ENCODE measurements around the gene SSNA1. TPM values are rescaled to one million over a fixed set of nuclear protein-coding genes. Genes with fewer than 3 reads are reported as not detected.

Gene SSNA1
- polyA plus RNA-seq, 1 donor from 2014 or later, result 170 TPM

DNA sequence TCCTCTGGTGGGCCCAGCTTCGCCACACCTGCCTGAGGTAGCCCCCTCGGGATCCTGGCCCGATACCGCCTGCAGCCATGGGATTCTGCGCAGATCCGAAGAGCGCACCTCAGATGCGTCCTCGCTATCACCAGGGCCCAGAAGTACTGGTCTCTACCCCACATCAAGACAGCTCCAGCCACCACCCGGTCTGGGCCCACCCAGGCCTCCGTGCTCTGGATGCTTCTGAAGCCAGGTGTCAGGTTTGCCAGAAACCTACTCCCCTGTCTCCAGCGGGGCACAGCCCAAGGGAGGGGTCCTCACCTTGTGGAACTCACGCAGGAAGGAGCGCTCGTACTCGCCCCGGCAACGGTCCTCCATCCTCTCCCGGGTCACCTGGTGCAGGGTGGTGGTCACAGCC lies 2.6 kb upstream of the SSNA1 start:
- Histone ChIP-seq H3K9me2 (ENCODE audit: insufficient read depth, low read length) (no peaks in the 10 kb centered on the region), H3K9me3 (ENCODE audit: low read length) (no peaks in the 10 kb centered on the region), H3K27me3 (ENCODE audit: insufficient read depth, low read depth, low read length) (no peaks in the 10 kb centered on the region), H3K27ac (ENCODE audit: low read length) (no peak overlapping the region), H3K9ac (ENCODE audit: low read length) (no peak overlapping the region), H3F3A (ENCODE audit: insufficient read depth, low read length, poor library complexity, severe bottlenecking) (no peaks in the 10 kb centered on the region), H4K20me1 (ENCODE audit: insufficient read depth) (no peaks in the 10 kb centered on the region), H3K36me3 (ENCODE audit: insufficient read depth, low read length) (no peaks in the 10 kb centered on the region), H2AFZ (ENCODE audit: low read depth, low read length) (no peak overlapping the region), H3K79me2 (replicated peaks; ENCODE audit: insufficient read depth, low read length) (peaks cover 14% of the 10 kb centered on the region), H3K4me2 (ENCODE audit: low read length) (no peak overlapping the region), H3K4me3 (ENCODE audit: low read length) (peak overlapping the region; percentile 98)
- TF ChIP-seq SMC3 (conservative IDR thresholded peaks at IDR 0.05; ENCODE audit: poor library complexity), result no peak
- TF ChIP-seq EP300 (conservative IDR thresholded peaks at IDR 0.05; ENCODE audit: poor library complexity, severe bottlenecking), result no peak

DNA sequence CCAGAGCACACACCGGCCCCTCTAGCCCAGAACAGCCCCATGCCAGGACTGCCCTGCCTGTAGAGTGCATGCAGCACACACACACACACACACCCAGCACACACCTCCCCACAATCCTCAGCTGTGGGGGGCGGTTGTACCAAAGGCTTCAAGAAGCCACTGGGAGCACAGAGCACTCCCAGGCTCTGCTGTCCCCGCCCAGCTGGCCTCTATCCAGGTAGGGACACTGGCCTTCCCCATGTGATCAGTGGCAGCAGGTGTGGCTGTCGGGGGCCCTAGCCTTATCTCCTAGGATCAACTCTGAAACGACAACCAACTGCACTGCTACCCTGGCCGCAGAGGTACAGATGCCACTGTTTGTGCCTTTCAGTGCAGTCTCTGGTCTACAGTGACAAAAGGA lies 2.1 kb upstream of the SSNA1 start:
- Histone ChIP-seq H3K9me3 (ENCODE audit: low read length) (no peaks in the 10 kb centered on the region), H3K79me2 (replicated peaks; ENCODE audit: insufficient read depth, low read length) (peaks cover 14% of the 10 kb centered on the region), H4K20me1 (ENCODE audit: insufficient read depth) (no peaks in the 10 kb centered on the region), H3K4me3 (ENCODE audit: low read length) (peak overlapping the region; percentile 98), H2AFZ (ENCODE audit: low read depth, low read length) (no peak overlapping the region), H3F3A (ENCODE audit: insufficient read depth, low read length, poor library complexity, severe bottlenecking) (no peaks in the 10 kb centered on the region), H3K9me2 (ENCODE audit: insufficient read depth, low read length) (no peaks in the 10 kb centered on the region), H3K9ac (ENCODE audit: low read length) (no peak overlapping the region), H3K4me2 (ENCODE audit: low read length) (peak overlapping the region; percentile 95), H3K27me3 (ENCODE audit: insufficient read depth, low read depth, low read length) (no peaks in the 10 kb centered on the region), H3K36me3 (ENCODE audit: insufficient read depth, low read length) (no peaks in the 10 kb centered on the region), H3K27ac (ENCODE audit: low read length) (no peak overlapping the region)
- TF ChIP-seq, protein P1, sequence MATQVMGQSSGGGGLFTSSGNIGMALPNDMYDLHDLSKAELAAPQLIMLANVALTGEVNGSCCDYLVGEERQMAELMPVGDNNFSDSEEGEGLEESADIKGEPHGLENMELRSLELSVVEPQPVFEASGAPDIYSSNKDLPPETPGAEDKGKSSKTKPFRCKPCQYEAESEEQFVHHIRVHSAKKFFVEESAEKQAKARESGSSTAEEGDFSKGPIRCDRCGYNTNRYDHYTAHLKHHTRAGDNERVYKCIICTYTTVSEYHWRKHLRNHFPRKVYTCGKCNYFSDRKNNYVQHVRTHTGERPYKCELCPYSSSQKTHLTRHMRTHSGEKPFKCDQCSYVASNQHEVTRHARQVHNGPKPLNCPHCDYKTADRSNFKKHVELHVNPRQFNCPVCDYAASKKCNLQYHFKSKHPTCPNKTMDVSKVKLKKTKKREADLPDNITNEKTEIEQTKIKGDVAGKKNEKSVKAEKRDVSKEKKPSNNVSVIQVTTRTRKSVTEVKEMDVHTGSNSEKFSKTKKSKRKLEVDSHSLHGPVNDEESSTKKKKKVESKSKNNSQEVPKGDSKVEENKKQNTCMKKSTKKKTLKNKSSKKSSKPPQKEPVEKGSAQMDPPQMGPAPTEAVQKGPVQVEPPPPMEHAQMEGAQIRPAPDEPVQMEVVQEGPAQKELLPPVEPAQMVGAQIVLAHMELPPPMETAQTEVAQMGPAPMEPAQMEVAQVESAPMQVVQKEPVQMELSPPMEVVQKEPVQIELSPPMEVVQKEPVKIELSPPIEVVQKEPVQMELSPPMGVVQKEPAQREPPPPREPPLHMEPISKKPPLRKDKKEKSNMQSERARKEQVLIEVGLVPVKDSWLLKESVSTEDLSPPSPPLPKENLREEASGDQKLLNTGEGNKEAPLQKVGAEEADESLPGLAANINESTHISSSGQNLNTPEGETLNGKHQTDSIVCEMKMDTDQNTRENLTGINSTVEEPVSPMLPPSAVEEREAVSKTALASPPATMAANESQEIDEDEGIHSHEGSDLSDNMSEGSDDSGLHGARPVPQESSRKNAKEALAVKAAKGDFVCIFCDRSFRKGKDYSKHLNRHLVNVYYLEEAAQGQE (IDR thresholded peaks at IDR 0.05; ENCODE audit: borderline replicate concordance), result no peak
- no peak for TF ChIP-seq MXI1 (conservative IDR thresholded peaks at IDR 0.05; ENCODE audit: poor library complexity, severe bottlenecking)

DNA sequence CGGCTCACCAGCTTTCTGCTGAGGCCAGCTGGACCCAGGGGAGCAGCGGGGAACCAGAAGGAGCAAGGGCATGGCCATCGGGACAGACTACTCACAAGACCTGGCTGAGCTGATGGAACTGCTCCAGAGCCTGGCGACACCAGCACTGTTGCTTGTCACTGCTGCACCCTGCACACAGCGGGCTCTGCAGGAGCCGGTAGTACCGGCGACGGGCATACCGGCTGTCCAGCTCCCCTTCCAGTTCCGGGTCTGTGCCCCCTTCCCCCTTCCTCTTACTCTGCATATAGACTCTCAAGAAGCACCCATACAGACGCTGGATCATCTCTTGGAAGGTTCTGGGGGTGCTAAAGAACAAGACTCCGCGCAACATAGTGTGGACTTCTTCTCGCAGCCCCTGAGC lies 1.1 kb upstream of the SSNA1 start:
- peaks cover 14% of the 10 kb centered on the region for H3K79me2 ChIP-seq (replicated peaks; ENCODE audit: insufficient read depth, low read length)
- H3K27ac ChIP-seq (ENCODE audit: low read length), result no peak overlapping the region
- H3K36me3 ChIP-seq (ENCODE audit: insufficient read depth, low read length), result no peaks in the 10 kb centered on the region

DNA sequence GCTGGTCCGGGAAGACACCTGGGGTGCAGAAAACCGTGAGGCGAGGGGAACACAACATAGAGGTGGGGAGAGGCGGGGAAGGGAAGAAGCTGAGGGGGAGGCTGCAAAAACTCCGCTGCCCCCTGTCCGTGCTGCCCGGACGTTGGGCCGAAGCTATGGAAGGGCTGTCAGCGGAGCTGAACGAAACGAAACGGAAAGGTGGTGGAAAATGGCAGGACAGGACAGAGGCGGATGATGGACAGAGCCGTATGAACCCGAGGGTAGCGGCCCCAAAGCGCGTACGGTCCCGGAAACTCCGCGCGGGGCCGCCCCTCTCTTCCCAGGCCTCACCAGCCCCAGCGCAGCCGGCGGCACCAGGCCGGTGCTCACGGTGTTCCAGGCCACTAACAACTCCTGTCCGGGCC lies 388 bp upstream of the SSNA1 start:
- Histone ChIP-seq H3K79me2 (replicated peaks; ENCODE audit: insufficient read depth, low read length) (peaks cover 14% of the 10 kb centered on the region), H3K9ac (ENCODE audit: low read length) (peak overlapping the region; percentile 85), H3K9me2 (ENCODE audit: insufficient read depth, low read length) (no peaks in the 10 kb centered on the region), H3K9me3 (ENCODE audit: low read length) (no peaks in the 10 kb centered on the region), H3K27me3 (ENCODE audit: insufficient read depth, low read depth, low read length) (no peaks in the 10 kb centered on the region), H3F3A (ENCODE audit: insufficient read depth, low read length, poor library complexity, severe bottlenecking) (no peaks in the 10 kb centered on the region), H2AFZ (ENCODE audit: low read depth, low read length) (peak overlapping the region; percentile 69), H3K36me3 (ENCODE audit: insufficient read depth, low read length) (no peaks in the 10 kb centered on the region), H3K4me2 (ENCODE audit: low read length) (peak overlapping the region; percentile 95), H3K27ac (ENCODE audit: low read length) (peak overlapping the region; percentile 76), H4K20me1 (ENCODE audit: insufficient read depth) (no peaks in the 10 kb centered on the region), H3K4me3 (ENCODE audit: low read length) (peak overlapping the region; percentile 98)
- TF ChIP-seq MXI1 (conservative IDR thresholded peaks at IDR 0.05; ENCODE audit: poor library complexity, severe bottlenecking) (no peak), EP300 (conservative IDR thresholded peaks at IDR 0.05; ENCODE audit: poor library complexity, severe bottlenecking) (no peak), POLR2AphosphoS5 (IDR thresholded peaks at IDR 0.05) (no peak), EZH2 (IDR thresholded peaks at IDR 0.05; ENCODE audit: borderline replicate concordance, insufficient read depth, low read length, poor library complexity, severe bottlenecking) (no peak), TAF1 (IDR thresholded peaks at IDR 0.05; ENCODE audit: low read depth) (no peak), RAD21 (conservative IDR thresholded peaks at IDR 0.05) (no peak), SMC3 (conservative IDR thresholded peaks at IDR 0.05; ENCODE audit: poor library complexity) (no peak)
- TF ChIP-seq, protein P1 (IDR thresholded peaks at IDR 0.05; ENCODE audit: borderline replicate concordance), result no peak
- TF ChIP-seq, protein P2, sequence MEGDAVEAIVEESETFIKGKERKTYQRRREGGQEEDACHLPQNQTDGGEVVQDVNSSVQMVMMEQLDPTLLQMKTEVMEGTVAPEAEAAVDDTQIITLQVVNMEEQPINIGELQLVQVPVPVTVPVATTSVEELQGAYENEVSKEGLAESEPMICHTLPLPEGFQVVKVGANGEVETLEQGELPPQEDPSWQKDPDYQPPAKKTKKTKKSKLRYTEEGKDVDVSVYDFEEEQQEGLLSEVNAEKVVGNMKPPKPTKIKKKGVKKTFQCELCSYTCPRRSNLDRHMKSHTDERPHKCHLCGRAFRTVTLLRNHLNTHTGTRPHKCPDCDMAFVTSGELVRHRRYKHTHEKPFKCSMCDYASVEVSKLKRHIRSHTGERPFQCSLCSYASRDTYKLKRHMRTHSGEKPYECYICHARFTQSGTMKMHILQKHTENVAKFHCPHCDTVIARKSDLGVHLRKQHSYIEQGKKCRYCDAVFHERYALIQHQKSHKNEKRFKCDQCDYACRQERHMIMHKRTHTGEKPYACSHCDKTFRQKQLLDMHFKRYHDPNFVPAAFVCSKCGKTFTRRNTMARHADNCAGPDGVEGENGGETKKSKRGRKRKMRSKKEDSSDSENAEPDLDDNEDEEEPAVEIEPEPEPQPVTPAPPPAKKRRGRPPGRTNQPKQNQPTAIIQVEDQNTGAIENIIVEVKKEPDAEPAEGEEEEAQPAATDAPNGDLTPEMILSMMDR (IDR thresholded peaks at IDR 0.05; ENCODE audit: poor library complexity, severe bottlenecking), result no peak

More for the DNA sequence above, 1.1 kb upstream of the SSNA1 start:
- no peaks in the 10 kb centered on the region for H3K9me3 ChIP-seq (ENCODE audit: low read length)
- H3K9me2 ChIP-seq (ENCODE audit: insufficient read depth, low read length), result no peaks in the 10 kb centered on the region
- H3K9ac ChIP-seq (ENCODE audit: low read length), result peak overlapping the region; percentile 85
- H4K20me1 ChIP-seq (ENCODE audit: insufficient read depth), result no peaks in the 10 kb centered on the region
- no peak overlapping the region for H2AFZ ChIP-seq (ENCODE audit: low read depth, low read length)
- peak overlapping the region; percentile 98 for H3K4me3 ChIP-seq (ENCODE audit: low read length)
- H3F3A ChIP-seq (ENCODE audit: insufficient read depth, low read length, poor library complexity, severe bottlenecking), result no peaks in the 10 kb centered on the region
- peak overlapping the region; percentile 95 for H3K4me2 ChIP-seq (ENCODE audit: low read length)
- TF ChIP-seq MXI1 (conservative IDR thresholded peaks at IDR 0.05; ENCODE audit: poor library complexity, severe bottlenecking), result no peak
- TF ChIP-seq EZH2 (IDR thresholded peaks at IDR 0.05; ENCODE audit: borderline replicate concordance, insufficient read depth, low read length, poor library complexity, severe bottlenecking), result no peak
- no peaks in the 10 kb centered on the region for H3K27me3 ChIP-seq (ENCODE audit: insufficient read depth, low read depth, low read length)

Measured in neural cell (in vitro differentiated cells).